CD4-positive, alpha-beta T cell treated with Interleukin-12 subunit alpha and Interleukin-12 subunit beta, for 1 hour (primary cell): ENCODE data around the gene MGAT4D.
"Not testable (repeated sequence)": the region's sequence is repeated elsewhere in the genome, so short reads cannot be mapped to it uniquely, and the experiment has no call there.

Source experiments
- DNase-seq: peaks from one replicate; pipeline ENCODE4 v3.0.0-alpha.2; 2020

The MGAT4D gene

DNA sequence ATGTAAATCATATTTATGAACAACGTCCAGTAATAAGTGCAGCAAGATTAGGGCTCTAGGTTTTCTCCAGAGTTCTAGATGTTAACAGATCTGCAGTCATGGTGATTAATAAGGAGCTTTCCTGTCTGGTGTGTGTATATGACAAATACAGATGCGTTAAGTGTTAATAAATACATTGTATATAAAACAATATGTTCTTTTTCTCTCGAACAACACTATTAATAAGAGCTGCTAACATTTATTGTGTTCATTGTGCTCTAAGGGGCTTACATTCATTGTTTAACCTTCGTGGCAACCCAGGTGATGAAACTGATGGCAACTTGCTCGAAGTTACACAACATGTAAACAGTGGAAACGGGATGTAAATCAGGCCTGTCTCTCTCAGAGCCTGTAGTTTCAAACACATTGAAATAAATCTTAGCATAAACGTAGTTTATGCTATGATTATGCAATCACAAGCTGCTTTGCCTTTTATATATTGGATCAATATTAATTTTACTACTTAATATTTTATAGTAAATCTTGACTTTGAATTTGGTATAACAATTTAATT, 70.1 kb downstream of the MGAT4D start:
- no peak for DNase-seq

DNA sequence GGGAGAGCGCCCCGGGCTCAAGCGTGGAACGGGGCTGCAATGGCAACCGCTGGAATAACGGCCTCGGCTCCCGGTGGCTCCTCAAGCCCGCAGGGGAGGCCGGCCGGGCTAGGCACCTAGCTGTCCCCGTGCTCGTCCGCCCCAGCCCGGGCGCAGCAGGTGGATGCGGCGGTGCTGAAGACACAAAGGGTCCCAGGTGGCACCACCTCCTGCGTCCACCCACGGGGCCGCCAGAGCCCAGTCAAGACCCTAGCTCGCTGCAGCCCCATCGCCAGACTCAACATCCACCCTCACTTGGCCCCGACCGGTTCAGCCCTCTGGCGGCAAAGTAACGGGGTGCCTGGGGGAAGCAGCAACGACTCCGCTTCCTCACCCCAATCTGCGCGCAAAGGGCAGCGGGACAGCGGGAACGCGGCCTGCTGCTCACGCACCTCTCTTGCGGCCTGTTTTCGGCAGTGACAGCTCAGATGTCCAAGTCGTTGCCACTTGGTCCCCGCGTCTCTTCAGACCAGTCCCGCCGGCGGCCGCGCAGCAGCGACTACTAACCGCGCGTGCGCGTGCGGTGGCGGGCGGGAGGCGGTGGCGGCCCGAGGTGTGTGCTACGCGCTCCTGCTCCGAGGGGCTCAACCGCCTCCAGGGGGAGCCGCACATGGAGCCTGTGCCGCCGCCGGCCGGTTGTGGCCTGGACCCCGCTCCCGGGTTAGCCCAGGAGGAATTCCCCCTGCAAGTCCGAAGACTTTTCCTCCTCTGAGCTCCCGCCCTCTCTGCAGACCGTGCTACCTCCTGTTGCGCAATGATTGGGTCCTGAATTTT, 70.8 kb downstream of the MGAT4D start, which contains the start of gene CLGN:
TSS of gene CLGN (minus strand) at position 543 of the 813 bp plus-strand sequence. CDS start 14,570 bp downstream, outside the sequence.
- peak; percentile 5 for DNase-seq

DNA sequence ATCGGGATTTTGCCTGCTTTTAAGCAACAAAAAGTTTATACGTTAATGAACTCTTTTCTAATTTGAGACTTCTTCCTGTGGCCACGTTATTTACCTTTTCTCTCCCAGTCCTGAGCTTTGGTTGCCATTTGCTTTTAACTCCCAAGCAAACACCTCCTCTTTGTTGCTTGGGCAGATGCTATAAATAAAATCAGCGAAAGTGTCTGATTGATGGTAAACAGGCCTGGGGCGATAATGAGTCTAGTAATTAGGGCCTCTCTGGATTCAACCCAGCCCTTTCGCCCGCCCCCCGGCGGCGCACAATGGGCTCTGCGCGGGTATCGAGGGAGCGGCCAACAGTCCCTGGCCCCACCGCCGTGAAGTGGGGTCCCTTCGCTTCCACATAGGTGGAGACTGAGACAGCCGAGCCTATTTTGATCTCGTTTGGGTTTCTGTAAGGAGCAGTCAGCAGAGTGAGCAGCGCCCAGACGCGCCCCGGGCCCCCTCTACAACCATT, 71.4 kb downstream of the MGAT4D start:
- DNase-seq: no peak

DNA sequence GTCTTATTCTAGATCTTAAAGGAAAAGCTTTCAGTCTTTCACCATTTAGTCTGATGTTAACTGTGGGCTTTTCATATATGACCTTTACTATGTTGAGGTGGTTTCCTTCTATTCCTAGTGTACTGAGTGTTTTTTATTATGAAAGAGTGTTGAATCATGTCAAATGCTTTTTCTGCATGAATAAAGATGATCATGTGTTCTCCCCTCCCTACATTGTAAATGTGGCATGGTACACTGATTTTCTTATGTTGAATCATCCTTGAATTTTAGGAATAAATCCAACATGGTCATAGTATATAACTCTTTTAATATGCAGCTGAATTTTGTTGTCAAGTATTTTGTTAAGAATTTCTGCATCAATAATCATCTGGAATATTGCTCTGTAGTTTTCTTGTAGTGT, 75.0 kb downstream of the MGAT4D start:
- no peak for DNase-seq

DNA sequence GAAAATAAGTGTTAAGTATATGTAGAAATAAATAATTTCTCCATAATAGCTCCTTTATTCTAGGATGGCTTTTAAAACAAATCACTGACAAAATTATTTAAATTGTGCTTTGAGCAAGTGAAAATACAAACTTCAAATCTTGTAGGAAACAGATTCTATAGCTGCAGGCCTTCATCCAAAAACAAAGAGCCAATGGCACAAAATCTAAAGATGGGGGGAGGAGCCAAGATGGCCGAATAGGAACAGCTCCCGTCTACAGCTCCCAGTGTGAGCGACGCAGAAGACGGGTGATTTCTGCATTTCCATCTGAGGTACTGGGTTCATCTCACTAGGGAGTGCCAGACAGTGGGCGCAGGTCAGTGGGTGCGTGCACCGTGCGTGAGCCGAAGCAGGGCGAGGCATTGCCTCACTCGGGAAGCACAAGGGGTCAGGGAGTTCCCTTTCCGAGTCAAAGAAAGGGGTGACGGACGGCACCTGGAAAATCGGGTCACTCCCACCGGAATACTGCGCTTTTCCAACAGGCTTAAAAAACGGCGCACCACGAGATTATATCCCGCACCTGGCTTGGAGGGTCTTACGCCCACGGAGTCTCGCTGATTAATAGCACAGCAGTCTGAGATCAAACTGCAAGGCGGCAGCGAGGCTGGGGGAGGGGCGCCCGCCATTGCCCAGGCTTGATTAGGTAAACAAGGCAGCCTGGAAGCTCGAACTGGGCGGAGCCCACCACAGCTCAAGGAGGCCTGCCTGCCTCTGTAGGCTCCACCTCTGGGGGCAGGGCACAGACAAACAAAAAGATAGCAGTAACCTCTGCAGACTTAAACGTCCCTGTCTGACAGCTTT, 84.7 kb downstream of the MGAT4D start:
- DNase-seq: not testable (repeated sequence)

DNA sequence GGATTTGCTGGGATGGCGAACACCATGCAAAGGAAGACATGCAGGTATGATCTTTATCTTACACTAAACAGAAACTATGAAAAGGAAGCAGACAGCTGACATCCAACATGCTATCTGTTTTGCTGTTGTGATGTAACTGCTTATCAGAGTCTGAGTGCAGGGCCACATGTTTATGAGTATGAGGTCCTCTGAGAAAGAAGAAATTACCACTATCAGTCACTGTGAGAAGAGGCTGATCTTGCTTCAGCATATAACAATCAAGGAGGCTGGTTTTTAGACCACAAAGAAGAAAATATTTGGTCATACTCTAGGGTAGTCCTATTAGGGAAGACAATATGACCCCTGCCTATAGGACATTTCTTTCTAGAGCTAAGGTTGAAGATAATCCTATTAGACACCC, 89.1 kb downstream of the MGAT4D start:
- DNase-seq: no peak

DNA sequence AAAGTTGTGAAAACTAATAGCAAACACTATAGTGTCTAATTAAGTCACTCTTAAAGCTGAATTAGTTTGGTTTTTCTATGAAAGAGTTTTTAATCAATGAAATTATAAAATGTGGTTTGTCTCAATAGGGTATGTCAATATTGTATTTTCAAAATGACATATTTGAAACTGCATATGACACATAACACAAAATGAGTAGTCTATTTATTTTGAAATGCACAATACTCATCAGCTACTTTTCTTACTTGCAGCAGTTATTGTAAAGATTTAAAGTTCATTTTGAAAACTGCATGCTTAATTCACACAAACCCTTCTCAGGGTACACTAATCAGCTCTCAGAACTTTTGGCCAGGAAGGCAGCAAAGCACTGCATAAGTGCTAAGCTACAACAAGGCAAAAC, 91.8 kb downstream of the MGAT4D start:
- no peak for DNase-seq

DNA sequence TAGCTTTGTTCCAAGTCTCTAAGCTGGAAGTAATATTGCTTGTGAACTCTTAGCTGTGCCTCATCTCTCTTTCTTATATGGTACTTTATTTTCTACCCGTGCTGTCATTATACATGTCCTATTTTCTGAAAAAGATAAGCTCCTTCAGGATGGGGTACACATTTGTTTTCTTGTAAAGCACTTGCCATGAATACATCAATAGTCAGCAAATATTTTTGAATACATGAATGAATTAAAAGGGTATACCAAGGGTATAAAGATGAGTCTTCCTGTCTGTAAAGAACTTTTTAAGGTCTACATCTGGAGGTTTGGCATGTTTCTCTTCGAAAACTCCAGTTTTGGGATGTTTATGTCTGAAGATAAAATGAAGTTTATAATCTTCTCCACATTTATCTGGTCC, 98.0 kb downstream of the MGAT4D start:
- DNase-seq: no peak

DNA sequence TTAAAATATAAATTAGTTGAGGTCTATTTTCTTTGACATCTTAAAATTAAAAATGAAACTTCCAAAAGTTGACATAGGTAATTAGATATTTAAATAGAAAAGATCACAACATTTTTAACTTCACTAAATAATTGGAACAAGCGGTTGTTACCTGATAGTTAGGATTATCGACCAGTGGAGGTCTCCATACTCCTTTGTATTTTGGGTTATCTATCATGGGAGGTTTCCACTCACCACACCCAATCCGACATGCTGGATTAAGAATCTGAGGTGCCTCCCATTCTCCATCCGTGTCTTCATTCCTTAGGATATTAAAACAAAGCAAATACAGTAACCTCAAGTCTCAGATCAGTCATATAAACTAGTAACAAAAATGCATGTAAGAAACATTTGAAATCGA, 102.4 kb downstream of the MGAT4D start:
- no peak for DNase-seq
